GM06990 (cell line): Measurements from ENCODE around the gene EPN3.

Experiments
- DNase-seq: peaks from one replicate; pipeline ENCODE4 v3.0.0-alpha.2; 2011; ENCODE audit not compliant: insufficient read length; ENCODE audit errors: extremely low read depth
- H3K27me3 ChIP-seq: replicated peaks from 2 replicates; pipeline ENCODE4 v1.6.0; 2011; ENCODE audit warnings: low read length; ENCODE audit not compliant: control insufficient read depth, insufficient read depth
- H3K36me3 ChIP-seq: 2 replicates; pipeline ENCODE4 v1.5.1; 2011; ENCODE audit warnings: low read length; ENCODE audit not compliant: control insufficient read depth, insufficient read depth
- H3K4me3 ChIP-seq: replicated peaks from 2 replicates; pipeline ENCODE4 v1.5.1; 2011; ENCODE audit warnings: low read depth, mild to moderate bottlenecking, control low read depth, low read length
- TF ChIP-seq, protein P1 (sequence below): IDR thresholded peaks from 2 replicates; pipeline ENCODE4 v1.5.1; 2011; ENCODE audit warnings: low read length, control low read depth, mild to moderate bottlenecking, inconsistent platforms; ENCODE audit not compliant: insufficient read depth, poor library complexity, severe bottlenecking

EPN3 gene

DNA sequence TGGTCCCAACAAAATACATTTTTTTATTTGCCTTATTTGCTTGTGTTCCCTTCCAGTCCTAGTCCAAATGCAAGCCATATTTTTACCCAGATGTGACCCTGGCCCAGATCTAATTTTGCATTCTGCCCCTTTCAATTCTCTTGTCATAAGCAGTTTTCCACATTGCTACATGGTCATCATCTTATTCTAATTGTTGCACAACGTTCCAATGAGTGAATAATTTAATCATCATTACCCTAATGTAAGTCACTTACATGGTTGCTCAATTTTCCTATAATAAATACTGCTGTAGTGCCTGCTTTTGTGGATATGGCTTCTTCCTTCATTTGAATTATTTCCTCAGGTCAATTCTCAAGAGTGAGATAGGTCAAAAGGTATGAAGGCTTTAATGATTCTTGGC lies 41.0 kb upstream of the EPN3 start:
- DNase-seq: no peak
- Histone ChIP-seq H3K4me3 (no peak overlapping the region), H3K27me3 (no peaks in the 10 kb centered on the region), H3K36me3 (no peaks in the 10 kb centered on the region)
- TF ChIP-seq, protein P1, sequence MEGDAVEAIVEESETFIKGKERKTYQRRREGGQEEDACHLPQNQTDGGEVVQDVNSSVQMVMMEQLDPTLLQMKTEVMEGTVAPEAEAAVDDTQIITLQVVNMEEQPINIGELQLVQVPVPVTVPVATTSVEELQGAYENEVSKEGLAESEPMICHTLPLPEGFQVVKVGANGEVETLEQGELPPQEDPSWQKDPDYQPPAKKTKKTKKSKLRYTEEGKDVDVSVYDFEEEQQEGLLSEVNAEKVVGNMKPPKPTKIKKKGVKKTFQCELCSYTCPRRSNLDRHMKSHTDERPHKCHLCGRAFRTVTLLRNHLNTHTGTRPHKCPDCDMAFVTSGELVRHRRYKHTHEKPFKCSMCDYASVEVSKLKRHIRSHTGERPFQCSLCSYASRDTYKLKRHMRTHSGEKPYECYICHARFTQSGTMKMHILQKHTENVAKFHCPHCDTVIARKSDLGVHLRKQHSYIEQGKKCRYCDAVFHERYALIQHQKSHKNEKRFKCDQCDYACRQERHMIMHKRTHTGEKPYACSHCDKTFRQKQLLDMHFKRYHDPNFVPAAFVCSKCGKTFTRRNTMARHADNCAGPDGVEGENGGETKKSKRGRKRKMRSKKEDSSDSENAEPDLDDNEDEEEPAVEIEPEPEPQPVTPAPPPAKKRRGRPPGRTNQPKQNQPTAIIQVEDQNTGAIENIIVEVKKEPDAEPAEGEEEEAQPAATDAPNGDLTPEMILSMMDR: no peak

DNA sequence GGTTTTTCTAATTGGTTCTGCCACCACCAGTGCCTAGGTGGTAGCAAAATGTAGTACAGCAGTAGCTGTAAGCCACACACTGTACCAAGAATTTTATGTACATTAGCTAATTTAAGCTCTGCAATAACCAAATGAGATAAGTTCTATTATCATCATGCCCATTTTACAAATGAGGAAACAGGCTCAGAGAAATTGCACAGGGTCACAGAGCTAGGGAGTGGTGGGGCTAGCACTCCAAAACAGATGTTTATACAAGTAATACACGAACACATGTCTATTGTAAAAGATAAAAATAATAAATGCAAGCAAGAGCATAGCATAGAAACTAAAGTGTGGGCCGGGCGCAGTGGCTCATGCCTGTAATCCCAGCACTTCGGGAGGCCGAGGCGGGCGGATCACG lies 40.3 kb upstream of the EPN3 start:
- Histone ChIP-seq H3K27me3 (no peaks in the 10 kb centered on the region), H3K36me3 (no peaks in the 10 kb centered on the region), H3K4me3 (no peak overlapping the region)
- TF ChIP-seq, protein P1: no peak
- DNase-seq: no peak

DNA sequence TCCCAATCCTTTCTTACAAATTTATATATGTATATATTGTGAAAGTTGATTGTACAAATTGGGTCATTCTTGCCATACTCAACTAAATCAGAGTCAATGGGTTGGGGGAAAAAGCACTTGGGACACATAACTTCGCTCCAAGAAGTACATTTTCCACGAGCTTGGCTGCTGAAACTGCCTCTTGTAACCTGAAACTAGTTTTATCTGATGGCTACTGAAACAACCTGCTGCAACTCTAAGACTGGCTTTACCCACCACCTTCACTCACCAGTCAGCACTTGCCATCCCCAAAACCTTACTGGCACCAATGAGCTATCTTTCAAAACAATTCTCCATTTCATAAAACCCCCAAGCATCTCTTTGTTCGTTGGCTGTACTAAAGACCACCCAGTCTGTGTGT lies 38.8 kb upstream of the EPN3 start:
- no peak for DNase-seq
- H3K36me3 ChIP-seq: no peaks in the 10 kb centered on the region
- H3K27me3 ChIP-seq: no peaks in the 10 kb centered on the region
- TF ChIP-seq, protein P1: no peak
- no peak overlapping the region for H3K4me3 ChIP-seq

DNA sequence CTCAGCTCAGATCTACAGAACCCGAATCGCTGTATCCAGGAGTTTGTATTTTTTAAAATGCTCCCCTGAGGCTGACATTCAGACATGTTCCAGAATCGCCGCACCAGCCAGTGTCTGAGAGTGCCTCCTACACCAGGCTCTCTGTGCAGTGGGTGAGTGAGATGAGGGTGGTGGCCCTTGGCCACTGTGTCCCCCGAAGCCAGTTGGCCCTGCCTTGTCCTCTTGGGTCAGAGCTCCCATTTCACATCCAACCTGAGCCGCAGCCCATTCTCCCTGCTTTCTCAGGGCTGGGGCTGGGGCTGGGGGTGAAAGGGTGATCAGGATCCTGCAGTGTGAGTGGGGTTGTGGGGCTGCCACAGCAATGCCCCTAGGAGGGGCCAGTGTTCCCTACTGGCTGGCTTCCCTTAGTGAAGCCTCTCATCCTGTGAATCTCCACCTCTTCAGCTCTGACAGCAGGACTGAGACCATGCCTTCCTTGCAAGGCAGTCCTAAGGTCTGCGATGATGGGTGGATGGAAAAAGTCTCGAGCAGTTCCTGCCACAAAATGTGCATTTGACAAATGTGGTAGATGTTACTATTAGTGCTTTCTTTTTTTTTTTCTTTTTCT lies 37.2 kb upstream of the EPN3 start:
- H3K36me3 ChIP-seq: no peaks in the 10 kb centered on the region
- H3K27me3 ChIP-seq: no peaks in the 10 kb centered on the region
- TF ChIP-seq, protein P1: no peak
- no peak for DNase-seq
- H3K4me3 ChIP-seq: no peak overlapping the region

DNA sequence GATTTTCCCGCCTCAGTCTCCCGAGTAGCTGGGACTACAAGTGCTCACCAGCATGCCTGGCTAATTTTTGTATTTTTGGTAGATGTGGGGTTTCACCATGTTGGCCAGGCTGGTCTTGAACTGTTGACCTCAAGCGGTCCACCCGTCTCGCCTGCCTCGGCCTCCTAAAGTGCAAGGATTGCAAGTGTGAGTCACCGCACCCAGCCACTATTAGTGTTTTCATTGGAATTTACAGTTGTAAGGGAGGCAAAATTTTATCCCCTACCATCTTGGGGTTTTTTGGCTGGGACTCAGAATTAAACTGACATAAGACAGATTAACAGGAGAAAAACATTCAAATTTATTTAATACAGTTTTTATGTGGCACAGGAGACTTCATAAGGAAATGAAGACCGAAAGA lies 36.6 kb upstream of the EPN3 start:
- Histone ChIP-seq H3K27me3 (no peaks in the 10 kb centered on the region), H3K36me3 (no peaks in the 10 kb centered on the region), H3K4me3 (no peak overlapping the region)
- TF ChIP-seq, protein P1: no peak
- DNase-seq: no peak

DNA sequence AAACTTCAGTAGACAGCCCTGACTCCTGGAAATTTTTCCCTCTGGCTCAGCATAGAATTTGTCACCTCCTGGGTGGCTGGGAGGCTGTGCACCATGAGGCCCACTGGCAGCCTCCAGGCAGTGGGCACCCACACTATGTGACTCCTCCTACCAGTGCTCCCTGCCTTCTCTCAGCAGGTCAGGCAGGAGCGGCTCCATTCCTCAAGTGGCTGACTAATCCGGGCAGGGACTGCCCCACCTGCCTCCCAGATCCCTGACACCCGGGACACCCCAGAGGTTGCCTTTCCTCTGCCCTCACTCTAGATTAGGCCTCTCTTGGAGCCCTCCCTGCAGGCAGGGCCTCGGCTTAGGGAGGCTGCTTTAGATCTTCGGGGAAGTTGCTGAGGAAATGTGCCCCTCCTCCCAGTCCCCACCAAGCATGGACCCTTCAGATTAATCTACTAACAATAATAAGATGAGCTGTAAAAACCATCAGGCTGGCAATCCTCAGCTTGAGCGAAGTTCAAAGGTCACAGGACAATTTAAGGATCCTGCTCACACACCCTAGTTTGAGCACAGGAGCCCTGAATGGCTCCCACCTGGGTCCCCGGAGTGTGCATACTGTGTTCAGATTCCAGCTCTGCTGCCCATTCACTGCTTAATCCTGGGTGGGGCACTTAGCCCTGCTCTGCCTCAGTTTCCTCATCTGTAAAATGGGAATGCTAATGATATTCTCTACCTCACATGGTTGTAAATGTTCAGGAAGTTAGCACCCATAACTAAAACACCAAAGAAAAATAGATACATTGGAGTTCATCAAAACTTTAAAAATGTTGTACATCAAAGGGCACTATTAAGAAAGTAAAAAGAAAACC lies 34.3 kb upstream of the EPN3 start:
- Histone ChIP-seq H3K4me3 (no peak overlapping the region), H3K27me3 (no peaks in the 10 kb centered on the region), H3K36me3 (no peaks in the 10 kb centered on the region)
- DNase-seq: no peak
- TF ChIP-seq, protein P1: no peak
